Cardiac fibroblast (primary cell): Measurements from ENCODE around the gene SNRPD1.
"Not testable (repeated sequence)": the region's sequence is repeated elsewhere in the genome, so short reads cannot be mapped to it uniquely, and the experiment has no call there.

ENCODE experiments used
- DNase-seq, 2 donors: peaks; one replicate each; pipeline versions ENCODE4 v3.0.0 to v3.0.0-alpha.2; 2010; ENCODE audit warnings: low read depth in 2 of 2
- H3K4me3 ChIP-seq, 2 donors: replicated peaks in 1 of 2; 1 replicate in 1 of 2; 2 replicates in 1 of 2; pipeline ENCODE4 v1.5.1; 2011; ENCODE audit warnings: low read depth in 2 of 2, low read length in 2 of 2, mild to moderate bottlenecking in 2 of 2, moderate library complexity in 1 of 2
- TF ChIP-seq, protein P1 (sequence below): IDR thresholded peaks from one replicate; pipeline ENCODE4 v1.5.1; 2011; ENCODE audit warnings: low read depth, mild to moderate bottlenecking, low read length, inconsistent platforms

The SNRPD1 gene

DNA sequence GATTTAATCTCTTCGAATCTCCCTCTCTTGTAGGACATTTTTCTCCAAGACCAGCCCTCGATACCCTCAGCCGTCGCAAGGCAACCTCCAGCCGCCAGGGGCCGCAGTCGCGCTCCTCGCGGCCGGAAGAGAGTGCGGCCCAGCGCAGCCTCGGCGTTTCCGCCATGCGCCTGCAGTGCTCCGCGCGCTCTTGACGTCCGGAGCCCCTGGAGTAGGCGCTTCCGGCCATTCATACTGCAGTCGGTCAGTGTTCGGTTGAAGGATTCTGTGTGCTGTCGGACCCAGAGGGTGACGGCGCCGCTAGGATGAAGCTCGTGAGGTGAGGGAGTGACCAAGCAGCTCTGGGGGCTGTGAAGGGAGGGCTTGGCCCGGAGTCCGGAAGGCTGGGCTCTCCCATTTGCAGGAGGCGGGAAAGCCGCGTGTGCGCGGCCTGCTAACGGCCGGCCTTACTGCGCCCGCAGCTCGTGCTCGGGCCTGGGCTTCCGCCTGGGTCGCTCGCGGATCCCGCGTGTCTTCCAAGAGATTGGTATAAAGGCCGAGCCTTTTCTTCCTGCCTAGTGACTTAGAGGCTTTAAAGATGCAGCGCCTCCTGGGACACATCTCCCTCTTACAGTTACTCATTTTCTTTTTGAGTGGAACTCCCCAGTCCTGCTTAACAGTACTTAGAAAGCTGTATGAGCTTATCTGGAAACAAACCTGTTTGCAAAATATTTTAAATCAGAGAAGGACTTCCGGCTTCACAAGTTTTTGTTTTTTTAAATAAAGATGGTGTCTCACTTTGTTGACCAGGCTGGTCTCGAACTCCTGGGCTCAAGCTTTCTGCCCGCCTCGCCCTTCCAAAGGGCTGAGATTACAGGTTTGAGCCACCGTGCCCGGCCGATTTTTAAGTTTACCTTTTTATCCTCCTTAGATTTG is at the start of gene SNRPD1:
Gene SNRPD1, plus strand, starts transcription at position 190 of the 915 bp plus-strand sequence. Its CDS starts 116 bp downstream, at position 306.
- TF ChIP-seq, protein P1, sequence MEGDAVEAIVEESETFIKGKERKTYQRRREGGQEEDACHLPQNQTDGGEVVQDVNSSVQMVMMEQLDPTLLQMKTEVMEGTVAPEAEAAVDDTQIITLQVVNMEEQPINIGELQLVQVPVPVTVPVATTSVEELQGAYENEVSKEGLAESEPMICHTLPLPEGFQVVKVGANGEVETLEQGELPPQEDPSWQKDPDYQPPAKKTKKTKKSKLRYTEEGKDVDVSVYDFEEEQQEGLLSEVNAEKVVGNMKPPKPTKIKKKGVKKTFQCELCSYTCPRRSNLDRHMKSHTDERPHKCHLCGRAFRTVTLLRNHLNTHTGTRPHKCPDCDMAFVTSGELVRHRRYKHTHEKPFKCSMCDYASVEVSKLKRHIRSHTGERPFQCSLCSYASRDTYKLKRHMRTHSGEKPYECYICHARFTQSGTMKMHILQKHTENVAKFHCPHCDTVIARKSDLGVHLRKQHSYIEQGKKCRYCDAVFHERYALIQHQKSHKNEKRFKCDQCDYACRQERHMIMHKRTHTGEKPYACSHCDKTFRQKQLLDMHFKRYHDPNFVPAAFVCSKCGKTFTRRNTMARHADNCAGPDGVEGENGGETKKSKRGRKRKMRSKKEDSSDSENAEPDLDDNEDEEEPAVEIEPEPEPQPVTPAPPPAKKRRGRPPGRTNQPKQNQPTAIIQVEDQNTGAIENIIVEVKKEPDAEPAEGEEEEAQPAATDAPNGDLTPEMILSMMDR = peak; percentile 83
- DNase-seq = peak; percentile 93 to 94
- H3K4me3 ChIP-seq = peak within 1 kb of the TSS; percentile 80 to 88

DNA sequence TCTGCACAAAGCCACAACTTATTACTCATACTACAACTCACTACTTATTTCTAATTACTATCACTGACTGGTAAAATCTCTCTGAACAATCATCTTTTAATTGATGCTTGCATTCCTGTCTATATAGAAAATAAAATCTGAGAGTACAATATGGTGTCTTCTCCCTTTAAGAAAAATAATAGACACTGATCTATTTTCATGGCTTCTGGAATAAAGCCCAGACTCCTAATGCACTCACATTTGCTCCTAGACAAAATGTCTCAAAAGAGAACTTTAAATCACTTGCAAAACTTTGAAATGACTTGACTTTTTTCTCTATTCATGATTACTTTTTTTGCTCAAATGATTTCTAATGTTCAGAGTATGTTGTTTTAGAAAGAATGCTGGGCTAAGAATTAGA is 40.3 kb upstream of the SNRPD1 start:
- no peak overlapping the region for H3K4me3 ChIP-seq
- TF ChIP-seq, protein P1 = no peak
- no peak for DNase-seq

DNA sequence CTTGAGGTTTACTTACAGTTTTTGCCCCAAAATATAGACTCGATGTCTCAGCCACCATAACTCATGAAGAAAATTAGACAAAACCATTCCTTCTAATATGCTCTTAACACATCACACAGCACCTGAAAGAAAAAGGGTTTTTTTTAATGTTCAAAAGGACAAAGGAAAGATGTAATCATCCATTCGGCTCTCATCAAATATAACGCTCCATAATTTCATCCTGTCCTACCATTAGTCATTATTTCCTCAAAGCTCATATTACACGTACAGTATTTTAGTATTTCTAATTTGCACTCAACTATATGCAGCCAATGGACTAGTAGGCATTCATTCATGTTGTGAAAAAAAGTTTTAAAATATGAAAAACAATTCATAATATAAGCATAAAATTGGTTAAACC is 36.5 kb upstream of the SNRPD1 start:
- DNase-seq = no peak
- no peak overlapping the region for H3K4me3 ChIP-seq
- TF ChIP-seq, protein P1 = no peak

DNA sequence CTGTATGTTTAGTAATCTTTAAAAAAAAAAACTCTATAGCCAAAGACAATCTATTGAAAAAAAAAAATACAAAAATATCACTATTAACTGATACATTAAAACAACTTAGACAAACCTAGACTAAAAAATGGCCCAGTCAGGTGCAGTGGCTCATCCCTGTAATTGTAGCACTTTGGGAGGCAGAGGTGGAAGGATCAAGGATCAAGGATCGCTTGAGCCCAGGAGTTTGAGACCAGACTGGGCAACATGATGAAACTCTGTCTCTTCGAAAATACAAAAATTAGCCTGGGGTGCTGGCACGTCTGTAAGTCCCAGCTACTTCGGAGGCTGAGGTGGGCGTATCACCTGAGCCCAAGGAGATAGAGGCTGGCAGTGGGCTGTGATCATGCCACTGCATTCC is 27.7 kb upstream of the SNRPD1 start:
- no peak for DNase-seq
- H3K4me3 ChIP-seq = no peak overlapping the region
- TF ChIP-seq, protein P1 = no peak

DNA sequence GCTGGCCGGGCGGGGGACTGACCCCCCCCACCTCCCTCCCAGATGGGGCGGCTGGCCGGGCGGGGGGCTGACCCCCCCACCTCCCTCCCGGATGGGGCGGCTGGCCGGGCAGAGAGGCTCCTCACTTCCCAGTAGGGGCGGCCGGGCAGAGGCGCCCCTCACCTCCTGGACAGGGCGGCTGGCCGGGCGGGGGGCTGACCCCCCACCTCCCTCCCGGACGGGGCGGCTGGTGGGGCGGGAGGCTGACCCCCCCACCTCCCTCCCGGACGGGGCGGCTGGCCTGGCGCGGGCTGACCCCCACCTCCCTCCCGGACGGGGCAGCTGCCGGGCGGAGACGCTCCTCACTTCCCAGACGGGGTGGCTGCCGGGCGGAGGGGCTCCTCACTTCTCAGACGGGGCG is 19.8 kb upstream of the SNRPD1 start:
- H3K4me3 ChIP-seq, DNase-seq: not testable (repeated sequence)

DNA sequence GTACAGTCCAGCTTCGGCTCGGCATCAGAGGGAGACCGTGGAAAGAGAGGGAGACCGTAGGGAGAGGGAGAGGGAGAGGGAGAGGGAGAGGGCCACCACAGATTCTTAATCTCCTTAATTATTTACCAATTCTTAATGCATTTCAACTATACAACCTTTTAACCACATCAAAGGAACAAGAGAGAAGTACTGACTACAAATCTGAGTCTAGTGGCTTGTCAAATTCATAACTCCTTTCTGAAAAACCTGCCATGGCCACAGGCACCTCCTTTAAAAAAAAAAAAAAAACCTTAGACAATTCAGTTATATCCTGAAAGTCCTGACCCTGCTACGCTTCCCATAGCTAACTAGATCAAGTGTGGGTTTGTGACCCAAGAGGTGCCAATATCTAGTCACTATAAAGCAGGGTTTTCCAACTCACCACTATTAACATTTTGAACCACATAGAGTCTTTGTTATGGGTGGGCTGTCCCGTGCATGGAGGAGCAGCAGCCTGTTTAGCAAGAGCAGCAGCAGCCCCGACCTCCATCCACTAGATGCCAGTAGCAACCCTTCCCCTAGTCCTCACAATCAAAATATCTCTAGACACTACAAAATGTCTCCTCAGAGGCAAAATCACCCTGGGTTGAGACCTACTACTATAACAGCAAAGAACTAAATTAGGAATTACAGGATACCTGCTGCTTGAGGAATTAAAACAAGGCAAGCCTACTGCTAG is 18.4 kb upstream of the SNRPD1 start:
- DNase-seq = no peak
- TF ChIP-seq, protein P1 = no peak

DNA sequence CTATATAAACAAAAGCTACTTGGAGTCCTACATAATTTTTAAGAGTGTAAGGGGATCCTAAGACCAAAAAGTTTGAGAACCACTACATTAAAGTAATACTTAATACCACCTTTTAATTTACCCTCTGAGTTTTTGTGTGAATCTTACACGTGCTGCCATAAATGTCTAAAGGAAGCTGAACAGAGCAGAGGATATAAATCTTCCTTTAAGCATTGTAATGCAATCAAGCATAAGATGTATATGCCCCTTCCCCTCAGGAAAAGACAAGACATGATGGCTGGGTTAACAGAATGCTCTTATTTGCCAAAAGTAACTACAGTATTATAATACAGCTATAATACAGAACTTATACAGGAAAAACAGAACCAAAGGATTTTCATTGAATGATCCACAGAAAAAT is 14.5 kb upstream of the SNRPD1 start:
- no peak for DNase-seq
- TF ChIP-seq, protein P1 = no peak
- H3K4me3 ChIP-seq = no peak overlapping the region

More for the DNA sequence above, 18.4 kb upstream of the SNRPD1 start:
- H3K4me3 ChIP-seq = no peak overlapping the region
